Pancreas (tissue), 10 donors: Measurements from ENCODE around the gene RRP9. TPM values are rescaled to one million over a fixed set of nuclear protein-coding genes. Genes with fewer than 3 reads are reported as not detected.

Source experiments
- ATAC-seq, 4 donors: fragments of 200-7000 bp; cut with Tn5 transposase; one replicate each; pipeline versions ENCODE4 v1.8.0 to v1.9.1; 2020; ENCODE audit warnings: mild to moderate bottlenecking in 4 of 4, moderate library complexity in 4 of 4
- DNase-seq, 6 donors: peaks; one replicate each; pipeline ENCODE4 v3.0.0-alpha.2; 2020
- FAIRE-seq: peaks from 2 replicates; lab custom pipeline; 2012; peaks lifted over from hg19 to GRCh38; lab: Jason Lieb, UNC
- H3K27ac ChIP-seq, 4 donors: fragments of 200-600 bp; sonication (generic); 1 replicate in 3 of 4; 2 replicates in 1 of 4; pipeline versions ENCODE4 v1.5.0 to v1.8.0; 2020
- H3K27me3 ChIP-seq, 4 donors: fragments of 200-600 bp; one replicate each; pipeline ENCODE4 v1.8.0; 2021
- H3K36me3 ChIP-seq, 3 donors: fragments of 200-600 bp; sonication (generic) in 1 of 3; one replicate each; pipeline versions ENCODE4 v1.5.0 to v1.8.0; 2020 to 2021
- H3K4me1 ChIP-seq, 3 donors: fragments of 200-600 bp; one replicate each; pipeline ENCODE4 v1.8.0; 2021
- H3K4me3 ChIP-seq, 4 donors: fragments of 200-600 bp; sonication (generic) in 2 of 4; one replicate each; pipeline versions ENCODE4 v1.5.0 to v1.8.0; 2020 to 2021
- H3K9me3 ChIP-seq, 4 donors: fragments of 200-600 bp; one replicate each; pipeline ENCODE4 v1.8.0; 2021
- CTCF ChIP-seq, 4 donors: fragments of 200-600 bp; sonication (generic) in 3 of 4; IDR thresholded peaks; one replicate each; pipeline versions ENCODE4 v1.5.0 to v1.8.0; 2021; ENCODE audit warnings: antibody characterized with exemption in 4 of 4
- WGBS, 2 donors: extraction: QIAGEN DNeasy Blood & Tissue Kit; methylation state at CpG; one replicate each; pipeline ENCODE4 v1.1.7; 2013; 5-methylcytosine and 5-hydroxymethylcytosine counted together
- intact Hi-C, 3 donors: fragments of 100-400 bp; cut with DNase I; formaldehyde crosslinking; loops; one replicate each; pipeline versions ENCODE4 v1.11.1 to v1.14.2; 2022
- polyA plus RNA-seq, 2 donors: library from polyadenylated mRNA; stranded (reverse); fragments of 200-250 nt; gene quantifications; one replicate each; pipeline ENCODE4 v1.2.3, GENCODE V29; 2013
- total RNA-seq, 6 donors: library from RNA; stranded (reverse); fragmentation: NEBNext Ultra II Directional in 4 of 6; extraction: Animal tissue kit (Norgen Biotek cat#: 25700) in 4 of 6; gene quantifications; one replicate each; pipeline versions ENCODE4 v1.2.1 to v1.2.4, GENCODE V29; 2021 to 2023
- donor health status: healthy with polysubstance abuse.
- donor health status: DM: no; HTN: no; CAD: no; lungs with moderate emphysema.
- donor health status: DM: no; HTN: no; CAD: no.
- donor health status: control.
- donor health status: control.
- donor health status: Bipolar disorder and iron deficiency.
- donor health status: DM: yes; HTN: yes; CAD: no.
- donor health status: DM: no; HTN: no; CAD: no.
- donor health status: DM: no; HTN: no; CAD: no.
- donor health status: DM: yes; HTN: yes; CAD: no.

RRP9 gene
- total and polyA plus RNA-seq, 8 donors, result 3.8 to 13.8 (median 7.9) TPM

GRCh38 chr3:51961602-51962569 lies 20.2 kb upstream of the RRP9 start:
- TF ChIP-seq CTCF (IDR thresholded peaks at IDR 0.05), result no peak
- H3K4me1 ChIP-seq, result peaks cover 0 to 4% (median 2%) of the 10 kb centered on the region in 3 donors
- H3K9me3 ChIP-seq, result no peaks in the 10 kb centered on the region
- intact Hi-C loops, result no loop called here
- FAIRE-seq (no peak), ATAC-seq (peak; percentile 25 to 80 (median 62)), DNase-seq (peak in 2 of 6 donors; percentile 28 to 33)
- no peak overlapping the region for H3K27ac ChIP-seq
- H3K4me3 ChIP-seq, result no peak overlapping the region
- no peaks in the 10 kb centered on the region for H3K27me3 ChIP-seq
- 48 to 50% methylated on average over 9 of the region's 9 CpGs for WGBS, 2 donors
- H3K36me3 ChIP-seq, result no peaks in the 10 kb centered on the region

DNA sequence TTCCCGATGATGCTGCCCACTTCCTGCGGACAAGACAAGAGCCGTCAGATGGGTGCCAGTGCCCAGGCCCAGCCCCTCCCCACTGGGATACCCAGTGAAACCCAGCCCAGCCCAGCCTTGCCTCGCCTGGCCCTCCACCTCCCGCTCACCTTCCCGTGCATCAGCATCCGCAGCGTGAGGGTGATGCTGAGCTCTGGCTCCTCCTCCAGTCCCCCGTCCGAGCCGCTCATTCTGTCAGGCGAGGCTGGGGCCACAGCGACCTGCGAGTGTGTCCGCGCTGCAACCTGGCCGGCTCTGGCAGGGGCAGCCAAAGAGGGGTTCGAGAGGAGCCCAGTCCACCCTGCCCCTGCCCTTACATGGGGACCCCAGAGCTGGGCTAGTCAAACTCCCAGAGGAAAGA lies 19.3 kb upstream of the RRP9 start:
- peaks cover 0 to 8% (median 4%) of the 10 kb centered on the region in 3 donors for H3K4me1 ChIP-seq
- TF ChIP-seq CTCF (IDR thresholded peaks at IDR 0.05), result no peak
- no peaks in the 10 kb centered on the region for H3K27me3 ChIP-seq
- no peak for FAIRE-seq
- DNase-seq, result peak in 2 of 6 donors; percentile 21 to 78
- no peak for ATAC-seq
- no peaks in the 10 kb centered on the region for H3K9me3 ChIP-seq
- no peaks in the 10 kb centered on the region for H3K36me3 ChIP-seq
- H3K27ac ChIP-seq, result no peak overlapping the region
- intact Hi-C loops, result no loop called here
- 93 to 96% methylated on average over 16 to 18 of the region's 18 CpGs for WGBS, 2 donors
- H3K4me3 ChIP-seq, result no peak overlapping the region

GRCh38 chr3:51960386-51960785 lies 18.7 kb upstream of the RRP9 start:
- Histone ChIP-seq H3K9me3 (no peaks in the 10 kb centered on the region), H3K4me3 (no peak overlapping the region), H3K36me3 (no peaks in the 10 kb centered on the region), H3K27ac (no peak overlapping the region), H3K4me1 (peaks cover 0 to 8% (median 4%) of the 10 kb centered on the region in 3 donors), H3K27me3 (no peaks in the 10 kb centered on the region)
- 86 to 90% methylated on average over 10 of the region's 10 CpGs for WGBS, 2 donors
- ATAC-seq (no peak), DNase-seq (peak in 2 of 6 donors; percentile 37 to 65), FAIRE-seq (no peak)
- intact Hi-C loops, result no loop called here
- TF ChIP-seq CTCF (IDR thresholded peaks at IDR 0.05), result no peak

GRCh38 chr3:51959651-51960050 lies 17.9 kb upstream of the RRP9 start:
- TF ChIP-seq CTCF (IDR thresholded peaks at IDR 0.05), result no peak
- Histone ChIP-seq H3K27me3 (no peaks in the 10 kb centered on the region), H3K4me3 (no peak overlapping the region), H3K27ac (no peak overlapping the region), H3K9me3 (no peaks in the 10 kb centered on the region), H3K36me3 (no peaks in the 10 kb centered on the region), H3K4me1 (peaks cover 0 to 8% (median 4%) of the 10 kb centered on the region in 3 donors)
- FAIRE-seq (no peak), ATAC-seq (no peak), DNase-seq (peak in 1 of 6 donors; percentile 67)
- 97 to 100% methylated on average over 7 of the region's 7 CpGs for WGBS, 2 donors
- intact Hi-C loops, result no loop called here
